ENCODE results near the gene MBD3. TPM values are rescaled to one million over a fixed set of nuclear protein-coding genes. Genes with fewer than 3 reads are reported as not detected.

MBD3 gene
- total RNA-seq, 1 donor from 2014 or later, result 34.2 TPM

DNA sequence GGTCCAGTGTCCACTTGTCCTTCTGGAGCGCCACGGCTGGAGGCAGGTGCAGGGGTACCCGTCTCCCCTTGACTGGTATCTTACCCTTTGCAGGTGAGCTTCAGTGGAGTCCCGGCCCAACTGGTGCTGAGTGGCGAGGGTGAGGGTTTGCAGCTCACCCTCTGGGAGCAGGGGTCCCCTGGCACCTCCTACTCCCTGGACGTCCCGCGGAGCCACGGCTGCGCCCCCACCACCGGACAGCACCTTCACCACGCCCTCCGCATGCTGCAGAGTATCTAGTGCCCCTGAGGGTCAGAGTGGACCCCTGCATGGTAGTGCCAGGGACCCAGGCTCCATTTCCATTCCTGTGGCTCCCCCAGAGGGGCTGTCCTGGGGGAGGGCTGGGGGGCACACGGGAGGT lies 57.7 kb downstream of the MBD3 start:
- H3K4me1 Mint-ChIP-seq, result no peaks in the 10 kb centered on the region
- Histone ChIP-seq H4K20me1 (ENCODE audit: low read depth) (no peaks in the 10 kb centered on the region), H3K36me3 (no peaks in the 10 kb centered on the region), H3K79me2 (ENCODE audit: low read depth) (no peaks in the 10 kb centered on the region), H3K4me3 (no peak overlapping the region), H3F3A (ENCODE audit: low read depth) (no peaks in the 10 kb centered on the region), H2AFZ (replicated peaks) (no peak overlapping the region), H3K9me3 (ENCODE audit: low read depth) (no peaks in the 10 kb centered on the region), H3K4me1 (no peaks in the 10 kb centered on the region), H3K9ac (no peak overlapping the region), H3K27me3 (no peaks in the 10 kb centered on the region), H3K4me2 (no peak overlapping the region), H3K27ac (no peak overlapping the region)
- no peaks in the 10 kb centered on the region for H3K36me3 Mint-ChIP-seq
- DNase-seq (ENCODE audit: low spot score), result no peak
- TF ChIP-seq EZH2 (IDR thresholded peaks at IDR 0.05) (no peak), EZH2phosphoT487 (IDR thresholded peaks at IDR 0.05) (no peak), CTCF (IDR thresholded peaks at IDR 0.05) (no peak)
- peaks cover 2% of the 10 kb centered on the region for H3K27me3 Mint-ChIP-seq (ENCODE audit: insufficient read depth, low read depth)
- H3K9me3 Mint-ChIP-seq, result no peaks in the 10 kb centered on the region
- H3K27ac Mint-ChIP-seq, result no peak overlapping the region
- H3K4me3 Mint-ChIP-seq, result no peak overlapping the region

- Histone ChIP-seq H3F3A (ENCODE audit: low read depth) (no peaks in the 10 kb centered on the region), H3K36me3 (no peaks in the 10 kb centered on the region), H3K4me1 (no peaks in the 10 kb centered on the region), H2AFZ (replicated peaks) (no peak overlapping the region), H3K9ac (no peak overlapping the region), H3K27ac (no peak overlapping the region), H3K79me2 (ENCODE audit: low read depth) (no peaks in the 10 kb centered on the region), H3K4me3 (no peak overlapping the region), H3K9me3 (ENCODE audit: low read depth) (no peaks in the 10 kb centered on the region), H4K20me1 (ENCODE audit: low read depth) (no peaks in the 10 kb centered on the region), H3K27me3 (no peaks in the 10 kb centered on the region), H3K4me2 (no peak overlapping the region)
- H3K9me3 Mint-ChIP-seq, result no peaks in the 10 kb centered on the region
- no peak for DNase-seq (ENCODE audit: low spot score)
- H3K4me1 Mint-ChIP-seq, result no peaks in the 10 kb centered on the region
- H3K4me3 Mint-ChIP-seq, result no peak overlapping the region
- TF ChIP-seq EZH2phosphoT487 (IDR thresholded peaks at IDR 0.05) (no peak), CTCF (IDR thresholded peaks at IDR 0.05) (no peak), EZH2 (IDR thresholded peaks at IDR 0.05) (no peak)
- peaks cover 2% of the 10 kb centered on the region for H3K27me3 Mint-ChIP-seq (ENCODE audit: insufficient read depth, low read depth)
- peak overlapping the region; percentile 87 for H3K27ac Mint-ChIP-seq
- H3K36me3 Mint-ChIP-seq, result no peaks in the 10 kb centered on the region
Measured at GRCh38 chr19:1533510-1534150, 59.0 kb downstream of the MBD3 start.

- no peaks in the 10 kb centered on the region for H4K20me1 ChIP-seq (ENCODE audit: low read depth)
- no peaks in the 10 kb centered on the region for H3K36me3 Mint-ChIP-seq
- H2AFZ ChIP-seq (replicated peaks), result no peak overlapping the region
- H3K4me1 ChIP-seq, result no peaks in the 10 kb centered on the region
- H3K4me2 ChIP-seq, result no peak overlapping the region
- H3K36me3 ChIP-seq, result no peaks in the 10 kb centered on the region
- no peak overlapping the region for H3K4me3 ChIP-seq
- H3K4me3 Mint-ChIP-seq, result no peak overlapping the region
- no peaks in the 10 kb centered on the region for H3K9me3 Mint-ChIP-seq
- DNase-seq (ENCODE audit: low spot score), result no peak
- peaks cover 9% of the 10 kb centered on the region for H3K27me3 ChIP-seq
- H3K27ac Mint-ChIP-seq, result no peak overlapping the region
- no peak overlapping the region for H3K27ac ChIP-seq
- no peaks in the 10 kb centered on the region for H3K4me1 Mint-ChIP-seq
- no peaks in the 10 kb centered on the region for H3F3A ChIP-seq (ENCODE audit: low read depth)
- H3K9me3 ChIP-seq (ENCODE audit: low read depth), result no peaks in the 10 kb centered on the region
- H3K27me3 Mint-ChIP-seq (ENCODE audit: insufficient read depth, low read depth), result peaks cover 2% of the 10 kb centered on the region
- H3K9ac ChIP-seq, result no peak overlapping the region
- no peaks in the 10 kb centered on the region for H3K79me2 ChIP-seq (ENCODE audit: low read depth)
- no peak for TF ChIP-seq EZH2 (IDR thresholded peaks at IDR 0.05)
- TF ChIP-seq CTCF (IDR thresholded peaks at IDR 0.05), result no peak
- TF ChIP-seq EZH2phosphoT487 (IDR thresholded peaks at IDR 0.05), result no peak
Measured at GRCh38 chr19:1532003-1532402, 60.7 kb downstream of the MBD3 start.
